A549 (cell line): ENCODE measurements around the gene PSME4. TPM values are rescaled to one million over a fixed set of nuclear protein-coding genes. Genes with fewer than 3 reads are reported as not detected.
A peak's percentile ranks its signal among the peaks of the same experiment; 100 is the strongest.

Experiments used
- ATAC-seq, 2 experiments: fragments of 200-7000 bp in 1 of 2; fragments of >200 bp in 1 of 2; cut with Nextera tagmentation in 1 of 2; cut with Tn5 transposase in 1 of 2; 3 replicates each; pipeline versions ENCODE4 v1.8.0 to v1.9.1; 2018 to 2020; ENCODE audit warnings: mild to moderate bottlenecking in 1 of 2, moderate library complexity in 1 of 2
- CTCF ChIA-PET: fragments of 300-600 bp; sonication (Branson Sonifier 250); formaldehyde crosslinking; extraction: SDS; loops from one replicate; lab custom pipeline; 2021; ENCODE audit warnings: antibody characterized with exemption, inconsistent platforms; lab: Yijun Ruan, JAX
- POLR2A ChIA-PET: fragments of 350-600 bp; formaldehyde crosslinking; extraction: SDS; loops from one replicate; lab custom pipeline; 2021; ENCODE audit warnings: antibody characterized with exemption, inconsistent platforms; lab: Yijun Ruan, JAX
- DNase-seq, 2 experiments: peaks; one replicate each; pipeline versions ENCODE4 v3.0.0 to v3.0.0-alpha.2; 2011 to 2016; ENCODE audit warnings: low read depth in 1 of 2, low spot score in 1 of 2
- FAIRE-seq: peaks from 2 replicates; lab custom pipeline; 2011; peaks lifted over from hg19 to GRCh38; lab: Jason Lieb, UNC
- H3K27ac ChIP-seq, 2 experiments: fragments of >200 bp; sonication (Bioruptor Twin); formaldehyde crosslinking; 3 replicates each; pipeline ENCODE4 v1.5.1; 2016 to 2017
- H3K4me1 ChIP-seq: fragments of >200 bp; sonication (Bioruptor Twin); formaldehyde crosslinking; 3 replicates; pipeline ENCODE4 v1.6.1; 2016
- H3K4me2 ChIP-seq: fragments of >200 bp; sonication (Bioruptor Twin); formaldehyde crosslinking; 3 replicates; pipeline ENCODE4 v1.6.1; 2016
- H3K4me3 ChIP-seq: fragments of >200 bp; sonication (Bioruptor Twin); formaldehyde crosslinking; 3 replicates; pipeline ENCODE4 v1.5.1; 2016
- H3K9me3 ChIP-seq: fragments of >200 bp; sonication (Bioruptor Twin); formaldehyde crosslinking; 3 replicates; pipeline ENCODE4 v1.6.1; 2016
- ATOH8 ChIP-seq: fragments of 250-450 bp; sonication (Bioruptor Pico); IDR thresholded peaks from 2 replicates; pipeline ENCODE4 v1.5.0; 2020; ENCODE audit warnings: low read depth, mild to moderate bottlenecking, moderate library complexity
- BCL3 ChIP-seq: fragments of >200 bp; sonication (Bioruptor Twin); formaldehyde crosslinking; IDR thresholded peaks from 3 replicates; pipeline ENCODE4 v1.6.1; 2016
- BHLHE40 ChIP-seq: IDR thresholded peaks from 2 replicates; pipeline ENCODE4 v1.6.1; 2012; ENCODE audit warnings: low read depth, low read length, inconsistent platforms
- CTCF ChIP-seq: fragments of >200 bp; sonication (Bioruptor Twin); formaldehyde crosslinking; IDR thresholded peaks from 3 replicates; pipeline ENCODE4 v1.5.1; 2016
- EHF ChIP-seq: fragments of 250-450 bp; sonication (Bioruptor Pico); IDR thresholded peaks from 2 replicates; pipeline ENCODE4 v1.5.0; 2020; ENCODE audit warnings: mild to moderate bottlenecking
- ELK1 ChIP-seq: fragments of 150-350 bp; IDR thresholded peaks from 2 replicates; pipeline ENCODE4 v1.6.1; 2014; ENCODE audit warnings: low read depth, mild to moderate bottlenecking, low read length
- HOXB13 ChIP-seq: fragments of 250-450 bp; sonication (Bioruptor Pico); IDR thresholded peaks from 2 replicates; pipeline ENCODE4 v1.5.0; 2020; ENCODE audit warnings: low read depth, mild to moderate bottlenecking, moderate library complexity
- JUNB ChIP-seq: fragments of >200 bp; sonication (Bioruptor Twin); formaldehyde crosslinking; IDR thresholded peaks from 2 replicates; pipeline ENCODE4 v1.6.1; 2016
- KDM5A ChIP-seq: fragments of 200-600 bp; sonication (generic); IDR thresholded peaks from 2 replicates; pipeline ENCODE4 v1.6.1; 2016; ENCODE audit warnings: antibody characterized with exemption, mild to moderate bottlenecking
- MAZ ChIP-seq: fragments of 150-350 bp; IDR thresholded peaks from 2 replicates; pipeline ENCODE4 v1.6.1; 2014; ENCODE audit warnings: antibody characterized with exemption, low read depth, low read length, borderline replicate concordance
- MYC ChIP-seq: IDR thresholded peaks from 2 replicates; pipeline ENCODE4 v1.6.1; 2012; ENCODE audit warnings: mild to moderate bottlenecking, inconsistent platforms, low read length, improper control_type of control experiment, borderline replicate concordance
- PHF8 ChIP-seq: fragments of 200-600 bp; sonication (generic); IDR thresholded peaks from 2 replicates; pipeline ENCODE4 v1.6.1; 2016; ENCODE audit warnings: low read depth, mild to moderate bottlenecking, antibody characterized with exemption, moderate library complexity, borderline replicate concordance
- REST ChIP-seq: fragments of 200-600 bp; sonication (generic); IDR thresholded peaks from 2 replicates; pipeline ENCODE4 v1.6.1; 2016; ENCODE audit warnings: antibody characterized with exemption, mild to moderate bottlenecking, moderate library complexity
- RNF2 ChIP-seq: fragments of 200-600 bp; sonication (generic); IDR thresholded peaks from 2 replicates; pipeline ENCODE4 v1.6.1; 2016; ENCODE audit warnings: low read depth, mild to moderate bottlenecking, antibody characterized with exemption, moderate library complexity, borderline replicate concordance
- SREBF2 ChIP-seq: fragments of 450-650 bp; IDR thresholded peaks from 2 replicates; pipeline ENCODE4 v1.6.1; 2014; ENCODE audit warnings: mild to moderate bottlenecking, moderate library complexity
- TFCP2L1 ChIP-seq: fragments of 250-450 bp; sonication (Bioruptor Pico); IDR thresholded peaks from 2 replicates; pipeline ENCODE4 v1.5.0; 2021; ENCODE audit warnings: mild to moderate bottlenecking
- ZC3H11A ChIP-seq: fragments of 450-650 bp; IDR thresholded peaks from 2 replicates; pipeline ENCODE4 v1.6.1; 2014; ENCODE audit warnings: antibody characterized with exemption, mild to moderate bottlenecking
- ZFP36 ChIP-seq: fragments of 450-650 bp; IDR thresholded peaks from 2 replicates; pipeline ENCODE4 v1.6.1; 2014; ENCODE audit warnings: borderline replicate concordance; ENCODE audit not compliant: partially characterized antibody
- ZNF302 ChIP-seq: fragments of 250-450 bp; sonication (Bioruptor Pico); IDR thresholded peaks from 2 replicates; pipeline ENCODE4 v1.9.0; 2021; ENCODE audit warnings: inconsistent platforms, mild to moderate bottlenecking, moderate library complexity
- WGBS: methylation state at CpG from one replicate; pipeline ENCODE4 v1.1.6; 2017; ENCODE audit errors: missing lambda C conversion rate; 5-methylcytosine and 5-hydroxymethylcytosine counted together
- polyA plus RNA-seq, 4 experiments: library from polyadenylated mRNA; depleted of rRNA in 3 of 4; stranded (reverse); fragments of >200 nt; fragmentation: RNase III in 1 of 4; extraction: RNeasy Plus Mini Kit Qiagen cat#74134 plus additional on column Dnase treatment in 1 of 4; gene quantifications; 2 replicates in 3 of 4; 3 replicates in 1 of 4; pipeline ENCODE4 v1.2.3, GENCODE V29; 2011 to 2017

The PSME4 gene
- polyA plus RNA-seq, 2 of the 4 experiments (the other 2 are of a cell fraction): 31.9 to 55.8 TPM

GRCh38 chr2:53942280-53942679 is 28.5 kb downstream of the PSME4 start (continued):
- TF ChIP-seq REST (no peak), ELK1 (no peak), CTCF (no peak), ZFP36 (no peak), ZC3H11A (no peak)
- TF ChIP-seq, all 56 proteins: peak for 0

- Histone ChIP-seq H3K4me1 (no peaks in the 10 kb centered on the region), H3K9me3 (no peaks in the 10 kb centered on the region), H3K27ac (no peak overlapping the region), H3K4me2 (no peak overlapping the region), H3K4me3 (no peak overlapping the region)
- DNase-seq (no peak), FAIRE-seq (peak; percentile 43), ATAC-seq (no peak)
- POLR2A ChIA-PET: no interaction called here
- WGBS: 95% methylated on average over 5 of the region's 5 CpGs
- TF ChIP-seq SREBF2: no peak
- TF ChIP-seq PHF8: no peak
- TF ChIP-seq ZC3H11A: no peak
- no peak for TF ChIP-seq RNF2
- TF ChIP-seq CTCF: no peak
- TF ChIP-seq EHF (CRISPR knock-in tag): no peak
- CTCF ChIA-PET: interaction anchor here (1.1 kb wide), 1 partner anchor 43 kb away, joined by 3 read pairs; no protein-coding TSS in a partner anchor
Observed at GRCh38 chr2:53941749-53942148, 29.0 kb downstream of the PSME4 start.

- no peak for TF ChIP-seq EHF (CRISPR knock-in tag)
- TF ChIP-seq MAZ: no peak
- no peak for TF ChIP-seq KDM5A
- TF ChIP-seq TFCP2L1 (CRISPR knock-in tag): no peak
- no peak for TF ChIP-seq HOXB13 (CRISPR knock-in tag)
- TF ChIP-seq MYC: no peak
- no peak for TF ChIP-seq ATOH8
- TF ChIP-seq JUNB: no peak
- TF ChIP-seq ZNF302 (CRISPR knock-in tag): no peak
- TF ChIP-seq BHLHE40: no peak
- no peak for TF ChIP-seq CTCF
- no peak for TF ChIP-seq BCL3
- no peak for TF ChIP-seq PHF8
- TF ChIP-seq, all 56 proteins: peak for 0
- DNase-seq (no peak), FAIRE-seq (no peak), ATAC-seq (no peak)
- H3K27ac ChIP-seq: no peak overlapping the region
- ChIA-PET POLR2A (no interaction called here), CTCF (no interaction called here)
- 94% methylated on average over 4 of the region's 4 CpGs for WGBS
- no peak overlapping the region for H3K4me3 ChIP-seq
- no peaks in the 10 kb centered on the region for H3K4me1 ChIP-seq
- H3K4me2 ChIP-seq: no peak overlapping the region
- H3K9me3 ChIP-seq: no peaks in the 10 kb centered on the region
Observed at GRCh38 chr2:53939656-53940055, 31.1 kb downstream of the PSME4 start.
